Hepatocyte (in vitro differentiated cells): ENCODE results near the gene TNFRSF12A. TPM values are rescaled to one million over a fixed set of nuclear protein-coding genes. Genes with fewer than 3 reads are reported as not detected.
A peak's percentile ranks its signal among the peaks of the same experiment; 100 is the strongest.

Experiments used
- DNase-seq: peaks from one replicate; pipeline ENCODE4 v3.0.0-alpha.2; 2016; ENCODE audit warnings: low spot score
- H2AFZ ChIP-seq: fragments of 200-600 bp; sonication (generic); 2 replicates; pipeline ENCODE4 v1.6.0; 2016; ENCODE audit warnings: antibody characterized with exemption, mild to moderate bottlenecking
- H3K27ac ChIP-seq: fragments of 200-600 bp; sonication (generic); 2 replicates; pipeline ENCODE4 v1.5.1; 2016; ENCODE audit warnings: mild to moderate bottlenecking
- H3K27me3 ChIP-seq: fragments of 200-600 bp; sonication (generic); 2 replicates; pipeline ENCODE4 v1.6.1; 2016
- H3K36me3 ChIP-seq: fragments of 200-600 bp; sonication (generic); replicated peaks from 2 replicates; pipeline ENCODE4 v1.5.1; 2016; ENCODE audit warnings: low read depth; ENCODE audit not compliant: insufficient read depth
- H3K4me1 ChIP-seq: fragments of 200-600 bp; sonication (generic); 2 replicates; pipeline ENCODE4 v1.5.1; 2016; ENCODE audit warnings: mild to moderate bottlenecking, moderate library complexity; ENCODE audit not compliant: insufficient read depth
- H3K4me2 ChIP-seq: fragments of 200-600 bp; sonication (generic); 2 replicates; pipeline ENCODE4 v1.6.0; 2016
- H3K4me3 ChIP-seq: fragments of 200-600 bp; sonication (generic); 2 replicates; pipeline ENCODE4 v1.5.1; 2016; ENCODE audit warnings: mild to moderate bottlenecking
- H3K79me2 ChIP-seq: fragments of 200-600 bp; sonication (generic); 2 replicates; pipeline ENCODE4 v1.6.0; 2017; ENCODE audit warnings: mild to moderate bottlenecking
- H3K9me2 ChIP-seq: fragments of 200-600 bp; sonication (generic); replicated peaks from 2 replicates; pipeline ENCODE4 v1.6.0; 2017; ENCODE audit warnings: mild to moderate bottlenecking; ENCODE audit not compliant: insufficient read depth
- H3K9me3 ChIP-seq: fragments of 200-600 bp; sonication (generic); 2 replicates; pipeline ENCODE4 v1.5.1; 2016; ENCODE audit warnings: low read depth, mild to moderate bottlenecking
- H4K20me1 ChIP-seq: fragments of 200-600 bp; sonication (generic); 2 replicates; pipeline ENCODE4 v1.6.0; 2016; ENCODE audit warnings: mild to moderate bottlenecking; ENCODE audit not compliant: insufficient read depth, poor library complexity, severe bottlenecking
- CTCF ChIP-seq: fragments of 200-600 bp; sonication (generic); IDR thresholded peaks from 2 replicates; pipeline ENCODE4 v1.5.1; 2016; ENCODE audit warnings: antibody characterized with exemption, mild to moderate bottlenecking; ENCODE audit not compliant: poor library complexity
- EZH2 ChIP-seq: fragments of 200-600 bp; sonication (generic); IDR thresholded peaks from 2 replicates; pipeline ENCODE4 v1.6.1; 2016; ENCODE audit warnings: antibody characterized with exemption, mild to moderate bottlenecking, borderline replicate concordance
- EZH2phosphoT487 ChIP-seq: fragments of 200-600 bp; sonication (generic); IDR thresholded peaks from one replicate; pipeline ENCODE4 v1.6.1; 2018; ENCODE audit warnings: antibody characterized with exemption, mild to moderate bottlenecking, low read depth, moderate library complexity; ENCODE audit not compliant: unreplicated experiment, severe bottlenecking
- WGBS: methylation state at CpG from one replicate; pipeline ENCODE4 v1.1.6; 2016; ENCODE audit warnings: low lambda C conversion rate; ENCODE audit errors: missing lambda C conversion rate; 5-methylcytosine and 5-hydroxymethylcytosine counted together
- polyA plus RNA-seq: library from polyadenylated mRNA; unstranded; fragments of >200 nt; fragmentation: Nextera tagmentation; extraction: Ambion mirVana; gene quantifications from 2 replicates; pipeline ENCODE4 v1.2.1, GENCODE V29; 2016
- total RNA-seq: library from RNA; depleted of rRNA; stranded (reverse); fragments of >200 nt; gene quantifications from 2 replicates; pipeline ENCODE4 v1.2.3, GENCODE V29; 2014

Gene TNFRSF12A
- total and polyA plus RNA-seq, 2 experiments from 2014 or later, result 127 to 385 TPM

- Histone ChIP-seq H2AFZ (no peak overlapping the region), H3K4me1 (peaks cover 34% of the 10 kb centered on the region), H3K4me2 (peak overlapping the region; percentile 83), H3K27ac (peak overlapping the region; percentile 97), H4K20me1 (no peaks in the 10 kb centered on the region), H3K36me3 (no peaks in the 10 kb centered on the region), H3K9me2 (no peaks in the 10 kb centered on the region), H3K79me2 (no peaks in the 10 kb centered on the region), H3K4me3 (peak overlapping the region; percentile 43), H3K27me3 (no peaks in the 10 kb centered on the region), H3K9me3 (no peaks in the 10 kb centered on the region)
- WGBS, result 4% methylated on average over 21 of the region's 25 CpGs
- peak; percentile 59 for DNase-seq
- TF ChIP-seq CTCF (no peak), EZH2 (no peak), EZH2phosphoT487 (no peak)
Measured at GRCh38 chr16:3004781-3005284, 15.3 kb upstream of the TNFRSF12A start.

- Histone ChIP-seq H3K79me2 (no peaks in the 10 kb centered on the region), H3K4me2 (peak overlapping the region; percentile 83), H3K9me3 (no peaks in the 10 kb centered on the region), H4K20me1 (no peaks in the 10 kb centered on the region), H3K36me3 (no peaks in the 10 kb centered on the region), H3K27ac (peak overlapping the region; percentile 97), H3K9me2 (no peaks in the 10 kb centered on the region), H3K4me1 (peaks cover 54% of the 10 kb centered on the region), H2AFZ (no peak overlapping the region), H3K4me3 (no peak overlapping the region), H3K27me3 (no peaks in the 10 kb centered on the region)
- TF ChIP-seq EZH2, result no peak
- TF ChIP-seq EZH2phosphoT487, result no peak
- TF ChIP-seq CTCF, result no peak
- peak; percentile 73 for DNase-seq
- WGBS, result 39% methylated on average over 13 of the region's 13 CpGs
Measured at GRCh38 chr16:3007059-3007956, 12.9 kb upstream of the TNFRSF12A start.

GRCh38 chr16:3007957-3008689, 12.0 kb upstream of the TNFRSF12A start:
- no peaks in the 10 kb centered on the region for H3K9me2 ChIP-seq
- H3K4me2 ChIP-seq, result peak overlapping the region; percentile 83
- no peak for TF ChIP-seq CTCF
- TF ChIP-seq EZH2, result no peak
- no peak for TF ChIP-seq EZH2phosphoT487
- peak; percentile 76 for DNase-seq
- peak overlapping the region; percentile 97 for H3K27ac ChIP-seq
- 27% methylated on average over 17 of the region's 17 CpGs for WGBS
- no peaks in the 10 kb centered on the region for H3K9me3 ChIP-seq
- H4K20me1 ChIP-seq, result no peaks in the 10 kb centered on the region
- H3K4me1 ChIP-seq, result peaks cover 61% of the 10 kb centered on the region
- H3K79me2 ChIP-seq, result no peaks in the 10 kb centered on the region
- no peaks in the 10 kb centered on the region for H3K36me3 ChIP-seq
- H2AFZ ChIP-seq, result no peak overlapping the region
- peaks cover 2% of the 10 kb centered on the region for H3K27me3 ChIP-seq
- H3K4me3 ChIP-seq, result no peak overlapping the region
